Measurements from ENCODE around the gene ASB13. TPM values are rescaled to one million over a fixed set of nuclear protein-coding genes. Genes with fewer than 3 reads are reported as not detected.

The ASB13 gene
- total and polyA plus RNA-seq, 8 donors: 8.7 to 22.2 (median 11.8) TPM

- FAIRE-seq: no peak
These were observed 24.9 kb downstream of the ASB13 start for GRCh38 chr10:5641501-5641900.

GRCh38 chr10:5640501-5640900, 25.9 kb downstream of the ASB13 start:
- ATAC-seq (no peak), FAIRE-seq (no peak), DNase-seq (peak in 1 of 6 donors; percentile 30)
- peaks cover 0 to 7% (median 5%) of the 10 kb centered on the region in 3 donors for H3K4me1 ChIP-seq
- WGBS, 2 donors: 79 to 83% methylated on average over 13 of the region's 13 CpGs
- no peak overlapping the region for H3K4me3 ChIP-seq
- no peaks in the 10 kb centered on the region for H3K9me3 ChIP-seq
- H3K27me3 ChIP-seq: no peaks in the 10 kb centered on the region
- no peak overlapping the region for H3K27ac ChIP-seq
- intact Hi-C loops (cut with DNase I): no loop called here
- H3K36me3 ChIP-seq: peaks cover 0 to 32% (median 23%) of the 10 kb centered on the region in 3 donors
- TF ChIP-seq, protein P1, sequence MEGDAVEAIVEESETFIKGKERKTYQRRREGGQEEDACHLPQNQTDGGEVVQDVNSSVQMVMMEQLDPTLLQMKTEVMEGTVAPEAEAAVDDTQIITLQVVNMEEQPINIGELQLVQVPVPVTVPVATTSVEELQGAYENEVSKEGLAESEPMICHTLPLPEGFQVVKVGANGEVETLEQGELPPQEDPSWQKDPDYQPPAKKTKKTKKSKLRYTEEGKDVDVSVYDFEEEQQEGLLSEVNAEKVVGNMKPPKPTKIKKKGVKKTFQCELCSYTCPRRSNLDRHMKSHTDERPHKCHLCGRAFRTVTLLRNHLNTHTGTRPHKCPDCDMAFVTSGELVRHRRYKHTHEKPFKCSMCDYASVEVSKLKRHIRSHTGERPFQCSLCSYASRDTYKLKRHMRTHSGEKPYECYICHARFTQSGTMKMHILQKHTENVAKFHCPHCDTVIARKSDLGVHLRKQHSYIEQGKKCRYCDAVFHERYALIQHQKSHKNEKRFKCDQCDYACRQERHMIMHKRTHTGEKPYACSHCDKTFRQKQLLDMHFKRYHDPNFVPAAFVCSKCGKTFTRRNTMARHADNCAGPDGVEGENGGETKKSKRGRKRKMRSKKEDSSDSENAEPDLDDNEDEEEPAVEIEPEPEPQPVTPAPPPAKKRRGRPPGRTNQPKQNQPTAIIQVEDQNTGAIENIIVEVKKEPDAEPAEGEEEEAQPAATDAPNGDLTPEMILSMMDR (IDR thresholded peaks at IDR 0.05): no peak

More at GRCh38 chr10:5641501-5641900, 24.9 kb downstream of the ASB13 start:
- no peaks in the 10 kb centered on the region for H3K27me3 ChIP-seq
- peak in 1 of 6 donors; percentile 35 for DNase-seq
- H3K4me1 ChIP-seq: peaks cover 0 to 10% (median 7%) of the 10 kb centered on the region in 3 donors
- ATAC-seq: no peak
- TF ChIP-seq, protein P1 (IDR thresholded peaks at IDR 0.05): no peak
- intact Hi-C loops (cut with DNase I): no loop called here
- H3K36me3 ChIP-seq: peaks cover 0 to 32% (median 23%) of the 10 kb centered on the region in 3 donors
- H3K9me3 ChIP-seq: no peaks in the 10 kb centered on the region
- H3K27ac ChIP-seq: no peak overlapping the region
- no peak overlapping the region for H3K4me3 ChIP-seq
- 89 to 90% methylated on average over 25 of the region's 25 CpGs for WGBS, 2 donors

DNA sequence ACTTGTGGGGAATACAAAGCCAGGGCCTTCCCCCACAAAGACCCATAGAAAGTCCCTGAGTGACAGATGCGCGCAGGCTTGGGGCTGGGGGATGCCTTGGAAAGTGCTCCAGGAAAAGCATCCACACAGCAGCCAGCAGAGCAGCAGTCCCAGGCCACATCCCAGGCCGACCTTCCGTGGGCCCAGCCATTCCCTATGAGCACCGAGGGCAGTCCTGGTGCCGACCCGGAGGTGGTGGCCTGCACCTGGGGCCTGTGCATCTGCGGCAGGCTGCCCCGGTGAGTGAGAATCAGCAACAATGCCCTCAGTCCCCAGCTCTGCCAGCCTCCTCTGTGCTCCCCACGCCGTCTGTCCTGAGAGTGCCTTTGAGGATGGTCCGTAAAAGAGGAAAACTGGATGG, 26.4 kb downstream of the ASB13 start:
- peak in 1 of 6 donors; percentile 41 for DNase-seq
- no peak overlapping the region for H3K27ac ChIP-seq
- no peaks in the 10 kb centered on the region for H3K27me3 ChIP-seq
- TF ChIP-seq, protein P1 (IDR thresholded peaks at IDR 0.05): no peak
- intact Hi-C loops (cut with DNase I): no loop called here
- peaks cover 0 to 32% (median 23%) of the 10 kb centered on the region in 3 donors for H3K36me3 ChIP-seq
- H3K9me3 ChIP-seq: no peaks in the 10 kb centered on the region
- ATAC-seq: no peak
- no peak overlapping the region for H3K4me3 ChIP-seq
- H3K4me1 ChIP-seq: peaks cover 0 to 2% (median under 1%) of the 10 kb centered on the region in 3 donors
- WGBS, 2 donors: 88 to 89% methylated on average over 12 of the region's 12 CpGs
- FAIRE-seq: no peak

DNA sequence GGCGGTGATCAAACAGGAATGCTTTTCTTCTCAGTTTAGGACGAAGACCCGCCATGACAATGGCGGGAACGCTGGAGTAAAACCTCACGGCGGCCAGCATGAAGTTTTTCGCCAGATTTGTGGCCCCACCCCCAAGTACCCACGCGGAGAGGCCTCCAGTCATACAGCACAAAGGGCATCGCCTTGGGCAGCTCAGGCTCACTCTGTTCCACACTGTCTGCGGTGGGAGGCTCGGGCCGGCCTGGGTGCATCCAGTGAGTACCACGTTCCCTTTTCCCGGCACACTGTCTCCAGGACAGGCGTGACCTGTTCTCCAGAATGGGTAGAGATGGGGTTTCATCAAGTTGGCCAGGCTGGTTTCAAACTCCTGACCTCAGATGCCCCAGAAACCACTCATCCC, 27.3 kb downstream of the ASB13 start:
- FAIRE-seq (no peak), ATAC-seq (no peak), DNase-seq (peak in 1 of 6 donors; percentile 49)
- H3K27ac ChIP-seq: no peak overlapping the region
- no peaks in the 10 kb centered on the region for H3K27me3 ChIP-seq
- intact Hi-C loops (cut with DNase I): no loop called here
- no peak overlapping the region for H3K4me3 ChIP-seq
- no peaks in the 10 kb centered on the region for H3K9me3 ChIP-seq
- TF ChIP-seq, protein P1 (IDR thresholded peaks at IDR 0.05): no peak
- peaks cover 0 to 32% (median 21%) of the 10 kb centered on the region in 3 donors for H3K36me3 ChIP-seq
- 95% methylated on average over 17 of the region's 17 CpGs for WGBS, 2 donors
- no peaks in the 10 kb centered on the region for H3K4me1 ChIP-seq

- H3K9me3 ChIP-seq: no peaks in the 10 kb centered on the region
- DNase-seq: peak in 1 of 6 donors; percentile 24
- H3K27me3 ChIP-seq: no peaks in the 10 kb centered on the region
- peaks cover 0 to 32% (median 17%) of the 10 kb centered on the region in 3 donors for H3K36me3 ChIP-seq
- H3K4me3 ChIP-seq: no peak overlapping the region
- TF ChIP-seq, protein P1 (IDR thresholded peaks at IDR 0.05): no peak
- ATAC-seq: no peak
- no peaks in the 10 kb centered on the region for H3K4me1 ChIP-seq
- H3K27ac ChIP-seq: no peak overlapping the region
- no peak for FAIRE-seq
- intact Hi-C loops (cut with DNase I): no loop called here
- WGBS, 2 donors: 94 to 98% methylated on average over 10 of the region's 10 CpGs
These were observed 27.9 kb downstream of the ASB13 start for GRCh38 chr10:5638494-5638893.

All from pancreas (tissue), 10 donors.